CD14-positive monocyte (primary cell): ENCODE measurements around the gene CD96. TPM values are rescaled to one million over a fixed set of nuclear protein-coding genes. Genes with fewer than 3 reads are reported as not detected.
"Not testable (repeated sequence)": the region's sequence is repeated elsewhere in the genome, so short reads cannot be mapped to it uniquely, and the experiment has no call there.

ENCODE experiments used
- DNase-seq, 3 donors: peaks; one replicate each; pipeline ENCODE4 v3.0.0-alpha.2; 2011 to 2022
- H2AFZ ChIP-seq: 2 replicates; pipeline ENCODE4 v1.6.0; 2012; ENCODE audit warnings: mild to moderate bottlenecking, low read depth, low read length, inconsistent platforms; ENCODE audit not compliant: insufficient read depth, poor library complexity, severe bottlenecking
- H3K27ac ChIP-seq, 2 donors: 1 replicate in 1 of 2; 2 replicates in 1 of 2; pipeline ENCODE4 v1.5.1; 2012 to 2013; ENCODE audit warnings: low read length in 2 of 2, control low read depth in 1 of 2, inconsistent platforms in 1 of 2, low read depth in 1 of 2, mild to moderate bottlenecking in 1 of 2
- H3K27me3 ChIP-seq, 2 donors: one replicate each; pipeline versions ENCODE4 v1.6.0 to v1.6.1; 2011 to 2013; ENCODE audit warnings: low read length in 2 of 2; ENCODE audit not compliant: control insufficient read depth in 2 of 2, insufficient read depth in 2 of 2
- H3K36me3 ChIP-seq, 2 donors: replicated peaks in 1 of 2; 1 replicate in 1 of 2; 2 replicates in 1 of 2; pipeline versions ENCODE4 v1.5.1 to v1.6.1; 2012 to 2013; ENCODE audit warnings: low read length in 2 of 2, control low read depth in 1 of 2, inconsistent platforms in 1 of 2, mild to moderate bottlenecking in 1 of 2; ENCODE audit not compliant: insufficient read depth in 2 of 2, control insufficient read depth in 1 of 2
- H3K4me1 ChIP-seq, 2 donors: 1 replicate in 1 of 2; 2 replicates in 1 of 2; pipeline versions ENCODE4 v1.5.1 to v1.6.1; 2012 to 2013; ENCODE audit warnings: low read length in 2 of 2, control low read depth in 1 of 2, inconsistent platforms in 1 of 2, mild to moderate bottlenecking in 1 of 2, moderate library complexity in 1 of 2; ENCODE audit not compliant: insufficient read depth in 2 of 2, control insufficient read depth in 1 of 2
- H3K4me2 ChIP-seq: replicated peaks from 2 replicates; pipeline ENCODE3; 2012; ENCODE audit warnings: low read length, moderate library complexity, mild to moderate bottlenecking; ENCODE audit not compliant: poor library complexity, severe bottlenecking; ENCODE audit errors: extremely low read depth
- H3K4me3 ChIP-seq, 3 experiments: fragments of 200-600 bp in 1 of 3; sonication (generic) in 1 of 3; replicated peaks in 1 of 3; 1 replicate in 2 of 3; 2 replicates in 1 of 3; pipeline ENCODE4 v1.5.1; 2011 to 2013; ENCODE audit warnings: low read length in 3 of 3, mild to moderate bottlenecking in 3 of 3, control low read depth in 2 of 3, low read depth in 2 of 3, inconsistent platforms in 1 of 3, moderate library complexity in 1 of 3
- H3K79me2 ChIP-seq: 2 replicates; pipeline ENCODE4 v1.6.0; 2012; ENCODE audit warnings: mild to moderate bottlenecking, control low read depth, inconsistent platforms, low read length, moderate library complexity; ENCODE audit not compliant: insufficient read depth
- H3K9ac ChIP-seq: 2 replicates; pipeline ENCODE4 v1.6.0; 2017; ENCODE audit warnings: low read length, mild to moderate bottlenecking; ENCODE audit not compliant: insufficient read depth, poor library complexity, severe bottlenecking
- H3K9me3 ChIP-seq, 2 donors: replicated peaks in 1 of 2; 1 replicate in 1 of 2; 2 replicates in 1 of 2; pipeline versions ENCODE4 v1.5.1 to v1.6.1; 2012 to 2013; ENCODE audit warnings: low read length in 2 of 2, control low read depth in 1 of 2; ENCODE audit not compliant: control insufficient read depth in 1 of 2, insufficient read depth in 1 of 2
- H4K20me1 ChIP-seq: 2 replicates; pipeline ENCODE4 v1.6.0; 2012; ENCODE audit warnings: mild to moderate bottlenecking, low read length, control low read depth, moderate library complexity; ENCODE audit not compliant: insufficient read depth
- H3K27ac Mint-ChIP-seq, 7 donors: one replicate each; pipeline ENCODE4 v1.8.0; 2020; ENCODE audit warnings: mild to moderate bottlenecking in 7 of 7, mixed read lengths in 7 of 7, moderate library complexity in 6 of 7, inconsistent platforms in 2 of 7
- H3K27me3 Mint-ChIP-seq, 3 donors: one replicate each; pipeline ENCODE4 v1.8.0; 2021 to 2022; ENCODE audit warnings: low read depth in 3 of 3, mild to moderate bottlenecking in 3 of 3, mixed read lengths in 3 of 3, moderate library complexity in 3 of 3, inconsistent platforms in 1 of 3
- H3K36me3 Mint-ChIP-seq, 2 donors: one replicate each; pipeline ENCODE4 v1.8.0; 2020; ENCODE audit warnings: mixed read lengths in 2 of 2, inconsistent platforms in 1 of 2, mild to moderate bottlenecking in 1 of 2
- H3K4me1 Mint-ChIP-seq: one replicate; pipeline ENCODE4 v1.8.0; 2020; ENCODE audit warnings: mild to moderate bottlenecking, mixed read lengths
- H3K4me3 Mint-ChIP-seq, 2 donors: one replicate each; pipeline ENCODE4 v1.8.0; 2020; ENCODE audit warnings: mild to moderate bottlenecking in 2 of 2, mixed read lengths in 2 of 2, moderate library complexity in 1 of 2
- H3K9me3 Mint-ChIP-seq, 7 donors: one replicate each; pipeline ENCODE4 v1.8.0; 2020 to 2022; ENCODE audit warnings: mixed read lengths in 7 of 7, mild to moderate bottlenecking in 6 of 7, moderate library complexity in 6 of 7, inconsistent platforms in 2 of 7
- WGBS: methylation state at CpG from one replicate; pipeline ENCODE4 v1.1.5; 2013; ENCODE audit warnings: missing lambda C conversion rate; ENCODE audit not compliant: insufficient coverage; 5-methylcytosine and 5-hydroxymethylcytosine counted together
- intact Hi-C, 2 donors: fragments of 100-400 bp; cut with micrococcal nuclease; formaldehyde crosslinking; loops; one replicate each; pipeline versions ENCODE4 v1.15.0 to v1.15.1; 2023
- polyA plus RNA-seq, 3 donors: library from polyadenylated mRNA; depleted of rRNA in 1 of 3; unstranded in 2 of 3; stranded (reverse) in 1 of 3; fragments of 300-500 nt in 2 of 3; fragments of >200 nt in 1 of 3; fragmentation: Illumina TruSeq in 2 of 3; gene quantifications; 1 replicate in 2 of 3; 2 replicates in 1 of 3; pipeline ENCODE4 v1.2.3, GENCODE V29; 2012 to 2021
- TF ChIP-seq, protein P1 (sequence below): fragments of 200-600 bp; IDR thresholded peaks from one replicate; pipeline ENCODE4 v1.8.0; 2022; ENCODE audit warnings: antibody characterized with exemption, mild to moderate bottlenecking

Gene CD96
- polyA plus RNA-seq, 3 donors: 0.05 to 0.97 (median 0.33) TPM

DNA sequence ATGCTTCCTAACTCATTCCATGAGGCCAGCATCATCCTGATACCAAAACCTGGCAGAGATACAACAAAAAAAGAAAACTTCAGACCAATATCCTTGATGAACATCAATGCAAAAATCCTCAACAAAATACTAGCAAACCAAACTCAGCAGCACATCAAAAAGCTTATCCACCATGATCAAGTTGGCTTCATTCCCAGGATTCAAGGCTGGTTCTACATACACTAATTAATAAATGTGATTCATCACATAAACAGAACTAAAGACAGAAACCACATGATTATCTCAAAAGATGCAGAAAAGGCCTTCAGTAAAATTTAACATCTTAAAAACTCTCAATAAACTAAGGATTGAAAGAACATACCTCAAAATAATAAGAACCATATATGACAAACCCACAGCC, 88.6 kb downstream of the CD96 start:
- H3K4me3 Mint-ChIP-seq, H3K79me2 ChIP-seq, H3K36me3 Mint-ChIP-seq, H3K27ac ChIP-seq, H3K9me3 ChIP-seq, H3K9ac ChIP-seq, H3K27ac Mint-ChIP-seq, H3K4me2 ChIP-seq, H4K20me1 ChIP-seq, DNase-seq, H3K4me3 ChIP-seq, H3K4me1 ChIP-seq, H2AFZ ChIP-seq, intact Hi-C loops, H3K4me1 Mint-ChIP-seq, H3K27me3 Mint-ChIP-seq, H3K36me3 ChIP-seq, H3K27me3 ChIP-seq: not testable (repeated sequence)
- peaks cover 14 to 28% (median 22%) of the 10 kb centered on the region in 7 donors for H3K9me3 Mint-ChIP-seq

- WGBS: no CpG with 5 or more reads among the region's 2 CpGs
- H3K9ac ChIP-seq: no peak overlapping the region
- H3K27me3 ChIP-seq: no peaks in the 10 kb centered on the region
- no peaks in the 10 kb centered on the region for H3K4me1 ChIP-seq
- no peak overlapping the region for H3K27ac ChIP-seq
- peaks cover 0 to 12% (median 5%) of the 10 kb centered on the region in 7 donors for H3K9me3 Mint-ChIP-seq
- peaks cover 0 to 6% of the 10 kb centered on the region in 2 donors for H3K9me3 ChIP-seq
- no peak for DNase-seq
- no peak overlapping the region for H3K4me2 ChIP-seq
- no peak overlapping the region for H3K27ac Mint-ChIP-seq
- H3K36me3 Mint-ChIP-seq: no peaks in the 10 kb centered on the region
- H3K79me2 ChIP-seq: no peaks in the 10 kb centered on the region
- no peak overlapping the region for H3K4me3 ChIP-seq
- H3K36me3 ChIP-seq: no peaks in the 10 kb centered on the region
- H3K27me3 Mint-ChIP-seq: peaks cover 0 to 2% (median 0%) of the 10 kb centered on the region in 3 donors
- H4K20me1 ChIP-seq: no peaks in the 10 kb centered on the region
- no peak overlapping the region for H3K4me3 Mint-ChIP-seq
- no peak overlapping the region for H2AFZ ChIP-seq
- intact Hi-C loops: no loop called here
- TF ChIP-seq, protein P1, sequence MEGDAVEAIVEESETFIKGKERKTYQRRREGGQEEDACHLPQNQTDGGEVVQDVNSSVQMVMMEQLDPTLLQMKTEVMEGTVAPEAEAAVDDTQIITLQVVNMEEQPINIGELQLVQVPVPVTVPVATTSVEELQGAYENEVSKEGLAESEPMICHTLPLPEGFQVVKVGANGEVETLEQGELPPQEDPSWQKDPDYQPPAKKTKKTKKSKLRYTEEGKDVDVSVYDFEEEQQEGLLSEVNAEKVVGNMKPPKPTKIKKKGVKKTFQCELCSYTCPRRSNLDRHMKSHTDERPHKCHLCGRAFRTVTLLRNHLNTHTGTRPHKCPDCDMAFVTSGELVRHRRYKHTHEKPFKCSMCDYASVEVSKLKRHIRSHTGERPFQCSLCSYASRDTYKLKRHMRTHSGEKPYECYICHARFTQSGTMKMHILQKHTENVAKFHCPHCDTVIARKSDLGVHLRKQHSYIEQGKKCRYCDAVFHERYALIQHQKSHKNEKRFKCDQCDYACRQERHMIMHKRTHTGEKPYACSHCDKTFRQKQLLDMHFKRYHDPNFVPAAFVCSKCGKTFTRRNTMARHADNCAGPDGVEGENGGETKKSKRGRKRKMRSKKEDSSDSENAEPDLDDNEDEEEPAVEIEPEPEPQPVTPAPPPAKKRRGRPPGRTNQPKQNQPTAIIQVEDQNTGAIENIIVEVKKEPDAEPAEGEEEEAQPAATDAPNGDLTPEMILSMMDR: no peak
- no peaks in the 10 kb centered on the region for H3K4me1 Mint-ChIP-seq
Measured at GRCh38 chr3:111635403-111635802, 93.4 kb downstream of the CD96 start.
